BLaER1 treated with 17β-estradiol and CSF1 and Interleukin-3, amounts not matched to agents 10 nM and 100 nM (cell line): ENCODE results near the gene GSK3B.
A peak's percentile ranks its signal among the peaks of the same experiment; 100 is the strongest.

Experiments used
- H3K27ac ChIP-seq, 11 experiments: shearing (Covaris generic); formaldehyde crosslinking; 2 replicates each; pipeline ENCODE4 v1.8.1; 2022
- H3K27me3 ChIP-seq, 11 experiments: shearing (Covaris generic); formaldehyde crosslinking; 2 replicates each; pipeline ENCODE4 v1.8.1; 2022
- H3K36me3 ChIP-seq, 11 experiments: shearing (Covaris generic); formaldehyde crosslinking; 2 replicates each; pipeline ENCODE4 v1.8.1; 2022
- H3K4me1 ChIP-seq, 10 experiments: shearing (Covaris generic); formaldehyde crosslinking; 2 replicates each; pipeline ENCODE4 v1.8.1; 2022
- H3K4me2 ChIP-seq, 11 experiments: shearing (Covaris generic); formaldehyde crosslinking; 2 replicates each; pipeline ENCODE4 v1.8.1; 2022
- H3K4me3 ChIP-seq, 10 experiments: shearing (Covaris generic); formaldehyde crosslinking; 2 replicates each; pipeline ENCODE4 v1.8.1; 2022
- H3K9ac ChIP-seq, 11 experiments: shearing (Covaris generic); formaldehyde crosslinking; 2 replicates each; pipeline ENCODE4 v1.8.1; 2022
- H3K9me3 ChIP-seq, 11 experiments: shearing (Covaris generic); formaldehyde crosslinking; replicated peaks in 1 of 11; 2 replicates each; pipeline ENCODE4 v1.8.1; 2022
- H4K20me1 ChIP-seq, 11 experiments: shearing (Covaris generic); formaldehyde crosslinking; 2 replicates each; pipeline ENCODE4 v1.8.1; 2022
- Cebpa-rat ChIP-seq, 11 experiments: shearing (Covaris generic); IDR thresholded peaks; 2 replicates each; pipeline ENCODE4 v1.8.1; 2022

The GSK3B gene

GRCh38 chr3:119918992-119919933, 175.0 kb downstream of the GSK3B start:
- no peaks in the 10 kb centered on the region for H3K27me3 ChIP-seq
- no peaks in the 10 kb centered on the region for H3K4me1 ChIP-seq
- H3K4me3 ChIP-seq: no peak overlapping the region
- H3K9me3 ChIP-seq: peaks cover 0 to 19% (median 8%) of the 10 kb centered on the region in 11 experiments; a peak in 12 of 22 replicates
- no peak overlapping the region for H3K9ac ChIP-seq
- H3K36me3 ChIP-seq: peaks cover 9 to 63% (median 18%) of the 10 kb centered on the region in 11 experiments; a peak in 18 of 22 replicates
- no peak overlapping the region for H3K27ac ChIP-seq
- H4K20me1 ChIP-seq: peaks cover 0 to 23% (median under 1%) of the 10 kb centered on the region in 11 experiments; a peak in 7 of 22 replicates
- no peak overlapping the region for H3K4me2 ChIP-seq
- no peak for TF ChIP-seq Cebpa-rat (IDR thresholded peaks at IDR 0.05)

GRCh38 chr3:119913021-119913420, 181.2 kb downstream of the GSK3B start:
- H3K9me3 ChIP-seq: no peaks in the 10 kb centered on the region
- no peak overlapping the region for H3K4me3 ChIP-seq
- H3K9ac ChIP-seq: no peak overlapping the region
- no peak overlapping the region for H3K27ac ChIP-seq
- no peak for TF ChIP-seq Cebpa-rat (IDR thresholded peaks at IDR 0.05)
- peaks cover 5 to 90% (median 27%) of the 10 kb centered on the region in 11 experiments; a peak in 19 of 22 replicates for H3K36me3 ChIP-seq
- H3K4me2 ChIP-seq: no peak overlapping the region
- no peaks in the 10 kb centered on the region for H3K27me3 ChIP-seq
- H4K20me1 ChIP-seq: peaks cover 0 to 4% (median 0%) of the 10 kb centered on the region in 11 experiments; a peak in 5 of 22 replicates
- H3K4me1 ChIP-seq: peaks cover 0 to 8% (median 0%) of the 10 kb centered on the region in 10 experiments; a peak in 5 of 20 replicates

- Histone ChIP-seq H3K4me1 (peaks cover 0 to 8% (median 0%) of the 10 kb centered on the region in 10 experiments; a peak in 5 of 20 replicates), H3K27ac (no peak overlapping the region), H3K27me3 (no peaks in the 10 kb centered on the region), H3K4me3 (no peak overlapping the region), H3K4me2 (0 out of 22 replicates have a peak overlapping the region, but pooled peaks of 1 of the 11 experiments have one; percentile 12), H3K9ac (no peak overlapping the region), H3K9me3 (no peaks in the 10 kb centered on the region), H4K20me1 (no peaks in the 10 kb centered on the region; a peak in 2 of 22 replicates), H3K36me3 (peaks cover 5 to 96% (median 27%) of the 10 kb centered on the region in 11 experiments; a peak in 19 of 22 replicates)
- no peak for TF ChIP-seq Cebpa-rat (IDR thresholded peaks at IDR 0.05)
These were observed 182.0 kb downstream of the GSK3B start for GRCh38 chr3:119912220-119912619.

- H3K4me3 ChIP-seq: no peak overlapping the region
- H3K4me2 ChIP-seq: peak overlapping the region in 1 of 11 experiments; percentile 12; a peak in 1 of 22 replicates
- no peak overlapping the region for H3K9ac ChIP-seq
- H3K4me1 ChIP-seq: peaks cover 0 to 8% (median 0%) of the 10 kb centered on the region in 10 experiments; a peak in 5 of 20 replicates
- TF ChIP-seq Cebpa-rat (IDR thresholded peaks at IDR 0.05): no peak
- H3K36me3 ChIP-seq: peaks cover 5 to 96% (median 27%) of the 10 kb centered on the region in 11 experiments; a peak in 19 of 22 replicates
- H3K9me3 ChIP-seq: no peaks in the 10 kb centered on the region
- H3K27me3 ChIP-seq: no peaks in the 10 kb centered on the region
- H4K20me1 ChIP-seq: no peaks in the 10 kb centered on the region; a peak in 2 of 22 replicates
- H3K27ac ChIP-seq: no peak overlapping the region
These were observed 182.5 kb downstream of the GSK3B start for GRCh38 chr3:119911748-119912147.

GRCh38 chr3:119902061-119902460, 192.2 kb downstream of the GSK3B start:
- TF ChIP-seq Cebpa-rat (IDR thresholded peaks at IDR 0.05): no peak
- no peak overlapping the region for H3K4me3 ChIP-seq
- H3K36me3 ChIP-seq: peaks cover 0 to 75% (median 11%) of the 10 kb centered on the region in 11 experiments; a peak in 12 of 22 replicates
- no peaks in the 10 kb centered on the region for H3K9me3 ChIP-seq
- H3K27ac ChIP-seq: no peak overlapping the region
- peaks cover 0 to 12% (median 0%) of the 10 kb centered on the region in 10 experiments; a peak in 3 of 20 replicates for H3K4me1 ChIP-seq
- H3K27me3 ChIP-seq: no peaks in the 10 kb centered on the region
- H3K4me2 ChIP-seq: peak overlapping the region in 1 of 11 experiments; percentile 15; a peak in 1 of 22 replicates
- no peaks in the 10 kb centered on the region for H4K20me1 ChIP-seq
- H3K9ac ChIP-seq: no peak overlapping the region

GRCh38 chr3:119901148-119901547, 193.1 kb downstream of the GSK3B start:
- H3K27me3 ChIP-seq: no peaks in the 10 kb centered on the region
- peaks cover 0 to 12% (median 0%) of the 10 kb centered on the region in 10 experiments; a peak in 3 of 20 replicates for H3K4me1 ChIP-seq
- H3K9ac ChIP-seq: no peak overlapping the region

GRCh38 chr3:119899192-119899511, 195.1 kb downstream of the GSK3B start:
- H3K36me3 ChIP-seq: peaks cover 0 to 69% (median 5%) of the 10 kb centered on the region in 11 experiments; a peak in 13 of 22 replicates
- H3K27ac ChIP-seq: no peak overlapping the region
- H3K27me3 ChIP-seq: no peaks in the 10 kb centered on the region
- peaks cover 0 to 12% (median 0%) of the 10 kb centered on the region in 10 experiments; a peak in 3 of 20 replicates for H3K4me1 ChIP-seq
- H3K4me3 ChIP-seq: no peak overlapping the region
- no peak for TF ChIP-seq Cebpa-rat (IDR thresholded peaks at IDR 0.05)
- no peaks in the 10 kb centered on the region for H3K9me3 ChIP-seq
- no peaks in the 10 kb centered on the region for H4K20me1 ChIP-seq
- H3K4me2 ChIP-seq: no peak overlapping the region
- H3K9ac ChIP-seq: no peak overlapping the region

More at GRCh38 chr3:119901148-119901547, 193.1 kb downstream of the GSK3B start:
- Histone ChIP-seq H3K9me3 (no peaks in the 10 kb centered on the region), H3K4me3 (no peak overlapping the region), H3K27ac (no peak overlapping the region), H4K20me1 (no peaks in the 10 kb centered on the region), H3K36me3 (peaks cover 0 to 76% (median 11%) of the 10 kb centered on the region in 11 experiments; a peak in 12 of 22 replicates), H3K4me2 (no peak overlapping the region)
- TF ChIP-seq Cebpa-rat (IDR thresholded peaks at IDR 0.05): no peak

GRCh38 chr3:119898478-119899191, 195.6 kb downstream of the GSK3B start:
- peaks cover 0 to 12% (median 0%) of the 10 kb centered on the region in 10 experiments; a peak in 3 of 20 replicates for H3K4me1 ChIP-seq
- H3K9me3 ChIP-seq: no peaks in the 10 kb centered on the region
- H4K20me1 ChIP-seq: no peaks in the 10 kb centered on the region
- H3K4me3 ChIP-seq: no peak overlapping the region
- H3K9ac ChIP-seq: no peak overlapping the region
- H3K27me3 ChIP-seq: no peaks in the 10 kb centered on the region
- H3K36me3 ChIP-seq: peaks cover 0 to 63% (median 5%) of the 10 kb centered on the region in 11 experiments; a peak in 13 of 22 replicates
- no peak overlapping the region for H3K4me2 ChIP-seq
- no peak for TF ChIP-seq Cebpa-rat (IDR thresholded peaks at IDR 0.05)
- no peak overlapping the region for H3K27ac ChIP-seq
